ENCODE data around the gene CDKL1.
"Not testable (repeated sequence)": the region's sequence is repeated elsewhere in the genome, so short reads cannot be mapped to it uniquely, and the experiment has no call there.

CDKL1 gene

DNA sequence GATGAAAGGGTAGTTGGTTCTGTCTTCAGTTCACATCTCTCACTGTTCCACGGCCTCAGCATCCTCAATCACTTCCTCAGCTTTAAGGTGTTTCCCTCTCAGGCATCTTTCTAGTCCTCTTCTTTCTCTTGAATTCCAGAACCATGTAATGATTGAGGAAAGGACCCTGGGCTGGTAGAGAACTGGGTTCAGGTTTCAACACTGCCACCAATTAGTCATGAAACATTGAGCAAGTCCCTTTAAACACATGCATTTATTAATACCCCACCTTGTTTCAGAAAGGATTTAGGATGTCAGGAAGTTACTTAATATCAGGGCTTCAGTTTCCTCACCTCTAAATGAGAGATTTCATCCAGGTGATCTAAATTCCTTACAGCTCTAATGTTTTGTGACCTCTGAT is 77.4 kb downstream of the CDKL1 start:
- DNase-seq (ENCODE audit: insufficient read length, low spot score) (no peak), FAIRE-seq (no peak)
- no peak for TF ChIP-seq POLR2A (IDR thresholded peaks at IDR 0.05; ENCODE audit: low read depth, low read length)

DNA sequence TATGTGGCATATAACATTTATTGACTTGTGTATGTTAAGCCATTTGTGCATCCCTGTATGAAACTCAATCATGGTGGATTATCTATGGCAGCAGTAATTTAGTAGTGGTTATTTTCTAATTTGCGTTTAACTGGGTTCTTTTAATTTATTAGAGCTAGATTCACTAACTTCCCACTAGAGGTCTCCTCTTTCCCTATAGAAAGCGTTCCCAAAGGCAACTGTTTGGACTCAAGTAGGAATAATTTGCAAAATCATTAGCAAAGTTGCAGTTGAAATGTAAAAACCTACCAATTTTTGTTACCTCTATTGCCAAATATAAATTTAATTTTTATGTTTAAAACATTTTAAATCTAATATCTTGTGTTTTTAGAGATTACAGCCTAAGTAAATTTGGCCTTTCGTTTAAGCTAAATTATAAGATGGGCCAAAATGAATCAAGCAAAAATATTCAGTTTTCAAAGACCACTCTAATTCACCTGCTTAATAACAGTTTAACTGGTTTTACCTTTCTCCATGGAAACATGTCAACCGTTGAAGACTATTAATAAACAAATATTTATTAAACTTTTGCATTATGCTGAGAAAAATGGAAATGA is 78.6 kb downstream of the CDKL1 start:
- TF ChIP-seq POLR2A (IDR thresholded peaks at IDR 0.05; ENCODE audit: low read depth, low read length) = no peak
- DNase-seq (ENCODE audit: insufficient read length, low spot score) = no peak
- no peak for FAIRE-seq

DNA sequence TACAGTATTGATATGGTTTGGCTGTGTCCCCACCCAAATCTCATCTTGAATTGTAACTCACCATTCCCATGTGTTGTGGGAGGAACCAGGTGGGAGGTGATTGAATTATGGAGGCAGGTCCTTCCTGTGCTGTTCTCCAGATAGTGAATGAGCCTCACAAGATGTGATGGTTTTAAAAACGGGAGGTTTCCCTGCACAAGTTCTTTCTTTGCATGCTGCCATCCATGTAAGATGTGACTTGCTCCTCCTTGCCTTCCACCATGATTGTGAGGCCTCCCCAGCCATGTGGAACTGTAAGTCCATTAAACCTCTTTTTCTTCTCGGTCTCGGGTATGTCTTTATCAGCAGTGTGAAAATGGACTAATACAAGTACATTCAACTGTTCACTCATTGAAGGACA is 82.6 kb downstream of the CDKL1 start:
- DNase-seq (ENCODE audit: insufficient read length, low spot score) = not testable (repeated sequence)

GRCh38 chr14:50312734-50313054 is 84.0 kb downstream of the CDKL1 start:
- DNase-seq (ENCODE audit: insufficient read length, low spot score) (no peak), FAIRE-seq (no peak)

More for the DNA sequence above, 82.6 kb downstream of the CDKL1 start:
- FAIRE-seq = not testable (repeated sequence)

GRCh38 chr14:50311972-50312733 is 84.5 kb downstream of the CDKL1 start, which contains the start of the genes DMAC2L and L2HGDH:
Gene DMAC2L, plus strand, starts transcription at chr14:50312324. Its CDS starts 9,164 bp downstream, at chr14:50321488.
Gene L2HGDH, minus strand, starts transcription at chr14:50312229. Its CDS starts 79 bp downstream, at chr14:50312150.
- 0 out of 2 replicates have a peak, but pooled peaks have one; percentile 38 for TF ChIP-seq POLR2A (IDR thresholded peaks at IDR 0.05; ENCODE audit: low read depth, low read length)
- FAIRE-seq = peak; percentile 55
- DNase-seq (ENCODE audit: insufficient read length, low spot score) = peak; percentile 76

More at GRCh38 chr14:50312734-50313054, 84.0 kb downstream of the CDKL1 start:
- no peak for TF ChIP-seq POLR2A (IDR thresholded peaks at IDR 0.05; ENCODE audit: low read depth, low read length)

DNA sequence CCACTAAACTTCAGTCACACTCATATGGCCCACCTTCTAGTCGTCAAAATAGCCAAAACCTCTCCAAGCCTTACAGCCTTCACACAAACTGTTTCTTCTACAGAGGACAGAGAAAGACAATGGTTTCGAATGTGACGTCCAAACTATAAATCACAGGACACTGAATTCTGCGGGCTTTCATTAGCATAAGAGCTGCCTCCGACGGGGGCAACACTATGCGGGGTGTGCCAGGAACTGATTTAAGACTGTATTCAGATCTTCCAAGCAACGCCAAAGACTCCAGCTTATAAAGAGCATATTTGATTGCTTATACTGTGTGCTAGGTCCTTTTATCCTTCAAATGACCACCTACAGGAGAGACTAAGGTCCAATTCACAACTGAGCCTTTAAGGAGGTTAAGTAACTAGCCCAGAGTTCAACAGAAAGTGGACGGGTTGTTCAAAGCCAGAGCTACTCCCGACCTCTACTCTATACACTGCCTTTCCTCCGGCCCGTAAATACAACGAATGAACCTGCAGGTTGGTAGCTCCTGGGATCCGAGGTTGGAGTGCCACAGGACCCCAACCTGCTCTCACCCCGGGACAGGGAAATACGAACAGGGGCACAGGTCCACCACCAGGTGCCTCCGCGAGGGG is 85.2 kb downstream of the CDKL1 start:
- DNase-seq (ENCODE audit: insufficient read length, low spot score) (no peak), FAIRE-seq (no peak)
- TF ChIP-seq POLR2A (IDR thresholded peaks at IDR 0.05; ENCODE audit: low read depth, low read length) = no peak

GRCh38 chr14:50310445-50310844 is 86.2 kb downstream of the CDKL1 start:
- TF ChIP-seq POLR2A (IDR thresholded peaks at IDR 0.05; ENCODE audit: low read depth, low read length) = no peak

DNA sequence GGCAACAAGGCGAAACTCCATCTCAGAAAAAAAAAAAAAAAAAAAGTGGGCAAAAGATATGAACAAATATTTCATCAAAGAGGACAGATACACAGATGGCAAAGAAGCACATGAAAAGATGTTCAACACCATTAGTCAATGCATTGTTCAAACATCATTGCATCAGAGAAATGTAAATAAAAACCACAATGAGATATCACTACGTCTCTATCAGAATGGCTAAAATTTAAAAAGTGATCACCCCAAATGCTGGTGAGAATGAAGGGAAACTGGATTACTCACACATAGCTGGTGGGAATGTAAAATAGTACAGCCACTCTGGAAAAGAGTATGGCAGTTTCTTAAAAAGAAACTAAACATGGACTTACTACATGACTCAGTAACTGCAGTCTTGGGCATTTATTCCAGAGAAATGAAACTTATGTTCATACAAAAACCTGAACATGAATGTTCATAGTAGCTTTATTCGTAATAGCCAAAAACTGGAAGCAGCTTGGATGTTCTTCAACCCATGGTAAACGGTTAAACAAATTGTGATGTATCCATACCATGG is 88.2 kb downstream of the CDKL1 start:
- FAIRE-seq (peak; percentile 57), DNase-seq (ENCODE audit: insufficient read length, low spot score) (no peak)
- no peak for TF ChIP-seq POLR2A (IDR thresholded peaks at IDR 0.05; ENCODE audit: low read depth, low read length)

More at GRCh38 chr14:50310445-50310844, 86.2 kb downstream of the CDKL1 start:
- DNase-seq (ENCODE audit: insufficient read length, low spot score) (no peak), FAIRE-seq (no peak)

DNA sequence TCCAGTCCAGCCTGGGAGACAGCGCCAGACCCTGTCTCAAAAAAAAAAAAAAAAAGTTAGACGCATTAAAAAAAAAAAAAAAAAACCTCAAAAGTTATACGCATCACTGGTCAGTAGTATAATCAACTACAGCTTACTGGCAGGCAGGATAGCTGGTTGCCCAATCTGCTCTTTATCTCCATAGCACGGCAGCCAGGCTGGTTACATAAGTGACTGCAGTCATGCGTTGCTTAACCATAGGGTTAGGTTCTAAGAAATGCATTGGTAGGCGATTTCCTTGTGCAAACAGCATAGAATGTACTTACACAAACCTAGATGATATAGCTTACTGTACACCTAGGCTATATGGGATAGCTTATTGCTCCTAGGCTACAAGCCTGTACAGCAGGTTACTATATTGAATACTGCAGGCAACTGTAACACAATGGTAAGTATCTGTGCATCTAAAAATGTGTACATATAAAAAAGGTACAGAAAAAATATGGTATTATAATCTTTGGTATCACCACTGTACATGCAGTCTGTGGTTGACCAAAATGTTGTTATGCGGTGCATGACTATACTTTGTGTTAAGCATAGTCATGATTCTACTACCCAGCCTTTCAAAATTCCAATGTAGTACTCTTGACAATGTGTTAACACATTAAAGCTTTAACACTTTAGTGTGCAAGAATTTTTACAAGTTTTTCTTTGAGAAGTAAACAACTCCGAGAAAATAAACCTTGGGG is 92.8 kb downstream of the CDKL1 start:
- DNase-seq (ENCODE audit: insufficient read length, low spot score) (no peak), FAIRE-seq (no peak)
- TF ChIP-seq POLR2A (IDR thresholded peaks at IDR 0.05; ENCODE audit: low read depth, low read length) = no peak

DNA sequence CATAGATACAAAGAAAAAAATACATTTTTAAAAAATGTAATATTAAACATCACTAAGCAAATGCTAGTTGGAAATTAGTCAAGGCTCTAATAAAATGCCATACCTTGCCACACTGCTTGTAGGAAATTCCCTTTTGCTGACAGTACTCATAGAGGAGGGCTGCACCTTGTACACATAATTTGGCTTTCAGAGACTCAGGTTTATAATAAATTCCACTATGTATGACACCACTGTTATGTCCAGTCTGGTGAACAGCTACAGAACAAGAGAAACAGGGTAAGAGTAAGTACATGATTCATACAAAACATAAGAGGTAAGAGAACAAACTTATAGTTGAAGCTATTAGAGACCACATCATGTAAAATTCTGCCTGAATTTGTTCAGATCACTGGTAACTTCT is 94.8 kb downstream of the CDKL1 start:
- DNase-seq (ENCODE audit: insufficient read length, low spot score) = no peak
- no peak for FAIRE-seq
- TF ChIP-seq POLR2A (IDR thresholded peaks at IDR 0.05; ENCODE audit: low read depth, low read length) = no peak

DNA sequence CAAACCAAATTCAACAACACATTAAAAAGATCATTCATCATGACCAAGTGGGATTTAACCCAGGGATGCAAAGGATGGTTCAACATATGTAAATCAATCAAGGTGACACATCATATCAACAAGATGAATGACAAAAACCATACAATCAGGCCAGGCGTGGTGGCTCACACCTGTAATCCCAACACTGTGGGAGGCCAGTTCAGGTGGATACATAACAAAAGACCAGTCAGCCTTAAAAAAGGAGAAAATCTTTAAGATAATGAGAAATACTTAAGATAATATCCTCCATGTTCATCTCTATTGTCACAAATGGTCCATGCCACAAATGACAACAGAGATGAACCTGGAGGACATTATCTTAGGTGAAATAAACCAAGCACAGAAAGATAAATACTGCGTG is 97.1 kb downstream of the CDKL1 start:
- TF ChIP-seq POLR2A (IDR thresholded peaks at IDR 0.05; ENCODE audit: low read depth, low read length) = no peak
- DNase-seq (ENCODE audit: insufficient read length, low spot score) (no peak), FAIRE-seq (no peak)

DNA sequence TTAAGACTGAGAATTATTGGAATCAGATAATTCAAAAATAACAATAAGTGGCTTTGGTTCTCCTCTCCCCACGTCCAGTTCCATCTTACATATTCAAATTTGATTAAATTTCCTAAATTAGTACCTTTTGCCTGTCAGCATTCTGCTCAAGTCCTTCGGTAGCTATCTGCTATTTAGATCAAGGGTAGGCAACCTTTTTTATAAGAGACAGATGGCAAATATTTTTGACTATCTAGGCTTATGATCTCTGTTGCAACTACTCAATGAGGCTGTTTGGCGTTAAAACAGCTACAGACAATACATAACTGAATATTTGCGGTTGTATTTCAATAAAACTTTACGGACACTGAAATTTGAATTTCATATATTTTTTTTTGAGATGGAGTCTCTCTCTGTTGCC is 106.4 kb downstream of the CDKL1 start:
- no peak for FAIRE-seq
- DNase-seq (ENCODE audit: insufficient read length, low spot score) = no peak
- no peak for TF ChIP-seq POLR2A (IDR thresholded peaks at IDR 0.05; ENCODE audit: low read depth, low read length)

- FAIRE-seq (no peak), DNase-seq (ENCODE audit: insufficient read length, low spot score) (no peak)
- TF ChIP-seq POLR2A (IDR thresholded peaks at IDR 0.05; ENCODE audit: low read depth, low read length) = no peak
Observed at GRCh38 chr14:50288146-50288545, 108.5 kb downstream of the CDKL1 start.

GRCh38 chr14:50285861-50286260 is 110.8 kb downstream of the CDKL1 start:
- DNase-seq (ENCODE audit: insufficient read length, low spot score) (no peak), FAIRE-seq (no peak)
- no peak for TF ChIP-seq POLR2A (IDR thresholded peaks at IDR 0.05; ENCODE audit: low read depth, low read length)

Data from H54 (cell line).